ENCODE measurements around the gene MCAM.

DNA sequence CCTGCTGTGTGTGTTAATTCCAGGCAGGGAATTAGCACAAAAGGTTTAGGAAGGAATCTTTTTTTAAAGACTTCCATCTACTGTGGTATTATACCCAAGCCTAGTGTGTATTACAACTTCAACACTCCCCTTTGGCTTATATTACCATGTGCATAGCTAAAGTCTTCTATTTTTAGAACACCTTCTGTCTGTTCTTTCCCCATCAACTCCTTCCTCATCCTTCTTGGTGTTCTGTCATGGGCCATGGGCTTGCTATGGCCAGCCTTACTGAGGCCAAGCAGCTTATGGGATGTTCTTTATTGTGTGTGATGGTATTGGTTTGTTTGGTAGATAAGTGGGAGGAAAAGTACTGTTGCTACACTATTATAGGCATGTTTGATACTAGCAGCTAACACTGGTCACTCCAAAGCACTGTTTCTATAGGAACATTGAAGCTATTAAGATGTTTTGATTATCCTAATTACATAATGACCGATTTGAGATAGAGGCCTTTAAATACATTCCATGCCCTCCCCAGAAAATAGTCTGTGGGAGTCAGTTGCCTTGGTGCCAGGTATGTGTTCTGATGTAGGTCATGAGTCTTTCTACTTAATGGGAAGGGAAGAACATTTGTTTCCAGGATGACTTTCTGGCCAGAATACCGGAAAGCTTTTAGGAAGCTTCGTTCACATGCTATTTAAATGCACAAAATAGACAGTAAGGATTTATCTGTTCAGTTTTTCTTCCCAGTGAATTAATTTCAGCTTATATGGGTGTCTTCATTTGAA is 16.5 kb downstream of the MCAM start:
- TF ChIP-seq, protein P1, sequence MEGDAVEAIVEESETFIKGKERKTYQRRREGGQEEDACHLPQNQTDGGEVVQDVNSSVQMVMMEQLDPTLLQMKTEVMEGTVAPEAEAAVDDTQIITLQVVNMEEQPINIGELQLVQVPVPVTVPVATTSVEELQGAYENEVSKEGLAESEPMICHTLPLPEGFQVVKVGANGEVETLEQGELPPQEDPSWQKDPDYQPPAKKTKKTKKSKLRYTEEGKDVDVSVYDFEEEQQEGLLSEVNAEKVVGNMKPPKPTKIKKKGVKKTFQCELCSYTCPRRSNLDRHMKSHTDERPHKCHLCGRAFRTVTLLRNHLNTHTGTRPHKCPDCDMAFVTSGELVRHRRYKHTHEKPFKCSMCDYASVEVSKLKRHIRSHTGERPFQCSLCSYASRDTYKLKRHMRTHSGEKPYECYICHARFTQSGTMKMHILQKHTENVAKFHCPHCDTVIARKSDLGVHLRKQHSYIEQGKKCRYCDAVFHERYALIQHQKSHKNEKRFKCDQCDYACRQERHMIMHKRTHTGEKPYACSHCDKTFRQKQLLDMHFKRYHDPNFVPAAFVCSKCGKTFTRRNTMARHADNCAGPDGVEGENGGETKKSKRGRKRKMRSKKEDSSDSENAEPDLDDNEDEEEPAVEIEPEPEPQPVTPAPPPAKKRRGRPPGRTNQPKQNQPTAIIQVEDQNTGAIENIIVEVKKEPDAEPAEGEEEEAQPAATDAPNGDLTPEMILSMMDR (IDR thresholded peaks at IDR 0.05 in 8 of 11, conservative IDR thresholded peaks at IDR 0.05 in 3 of 11) = no peak
- TF ChIP-seq POLR2AphosphoS5 (IDR thresholded peaks at IDR 0.05) (no peak), POLR2A (IDR thresholded peaks at IDR 0.05) (no peak)
